GM06990 (cell line): ENCODE data around the gene HDAC4.

Experiments used
- DNase-seq: peaks from one replicate; pipeline ENCODE4 v3.0.0-alpha.2; 2011; ENCODE audit not compliant: insufficient read length; ENCODE audit errors: extremely low read depth
- H3K27me3 ChIP-seq: replicated peaks from 2 replicates; pipeline ENCODE4 v1.6.0; 2011; ENCODE audit warnings: low read length; ENCODE audit not compliant: control insufficient read depth, insufficient read depth
- H3K36me3 ChIP-seq: 2 replicates; pipeline ENCODE4 v1.5.1; 2011; ENCODE audit warnings: low read length; ENCODE audit not compliant: control insufficient read depth, insufficient read depth
- H3K4me3 ChIP-seq: replicated peaks from 2 replicates; pipeline ENCODE4 v1.5.1; 2011; ENCODE audit warnings: low read depth, mild to moderate bottlenecking, control low read depth, low read length
- CTCF ChIP-seq: IDR thresholded peaks from 2 replicates; pipeline ENCODE4 v1.5.1; 2011; ENCODE audit warnings: low read length, control low read depth, mild to moderate bottlenecking, inconsistent platforms; ENCODE audit not compliant: insufficient read depth, poor library complexity, severe bottlenecking

The HDAC4 gene

GRCh38 chr2:239109928-239110545 lies 290.8 kb downstream of the HDAC4 start:
- Histone ChIP-seq H3K36me3 (no peaks in the 10 kb centered on the region), H3K4me3 (no peak overlapping the region), H3K27me3 (no peaks in the 10 kb centered on the region)
- no peak for TF ChIP-seq CTCF
- no peak for DNase-seq

GRCh38 chr2:239109041-239109927 lies 291.5 kb downstream of the HDAC4 start:
- Histone ChIP-seq H3K4me3 (no peak overlapping the region), H3K36me3 (no peaks in the 10 kb centered on the region), H3K27me3 (no peaks in the 10 kb centered on the region)
- TF ChIP-seq CTCF, result no peak
- DNase-seq, result no peak

GRCh38 chr2:239108459-239108858 lies 292.4 kb downstream of the HDAC4 start:
- no peak overlapping the region for H3K4me3 ChIP-seq
- H3K36me3 ChIP-seq, result no peaks in the 10 kb centered on the region
- DNase-seq, result no peak
- H3K27me3 ChIP-seq, result no peaks in the 10 kb centered on the region
- TF ChIP-seq CTCF, result no peak

GRCh38 chr2:239107936-239108335 lies 292.9 kb downstream of the HDAC4 start:
- no peak for TF ChIP-seq CTCF
- no peaks in the 10 kb centered on the region for H3K27me3 ChIP-seq
- H3K4me3 ChIP-seq, result no peak overlapping the region
- H3K36me3 ChIP-seq, result no peaks in the 10 kb centered on the region
- DNase-seq, result no peak

- no peak for TF ChIP-seq CTCF
- no peak overlapping the region for H3K4me3 ChIP-seq
- no peaks in the 10 kb centered on the region for H3K36me3 ChIP-seq
- no peaks in the 10 kb centered on the region for H3K27me3 ChIP-seq
- DNase-seq, result no peak
Measured at GRCh38 chr2:239106966-239107365, 293.9 kb downstream of the HDAC4 start.
